Measurements from ENCODE around the gene PLAGL2.
"Not testable (repeated sequence)": the region's sequence is repeated elsewhere in the genome, so short reads cannot be mapped to it uniquely, and the experiment has no call there.

The PLAGL2 gene

DNA sequence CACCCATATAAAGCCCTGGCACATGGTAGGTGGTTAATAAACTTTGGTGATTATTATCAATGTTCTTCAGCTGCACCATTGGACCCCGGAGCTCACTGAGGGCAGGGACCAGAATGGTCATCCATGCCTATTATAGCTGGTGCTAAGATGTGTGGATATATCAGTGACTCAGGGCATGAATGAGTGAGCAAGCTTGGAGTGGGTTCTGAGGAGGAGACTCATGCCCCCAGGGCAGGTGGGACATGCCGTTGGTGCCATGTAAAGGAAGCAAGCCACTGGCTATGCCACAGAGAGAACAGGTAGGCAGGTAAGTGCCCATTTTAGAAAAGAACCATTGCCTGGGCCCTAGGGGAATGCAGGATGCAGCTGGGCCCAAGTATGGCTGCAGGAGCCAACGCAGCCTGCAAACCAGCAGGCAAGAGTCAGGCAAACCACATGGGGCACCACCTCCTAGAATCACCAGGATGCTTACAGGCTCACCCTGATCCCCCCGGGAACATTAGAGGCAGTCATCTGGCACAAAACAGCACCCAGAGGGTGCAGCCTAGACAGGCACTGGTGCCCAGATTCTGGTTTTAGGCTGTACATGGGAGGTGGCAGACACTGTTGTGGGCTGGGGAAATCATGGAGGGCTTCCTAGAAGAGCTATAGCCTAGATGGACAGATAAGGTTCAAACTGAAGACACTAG lies 23.5 kb downstream of the PLAGL2 start:
- no peak for DNase-seq (ENCODE audit: low read depth, low spot score)

DNA sequence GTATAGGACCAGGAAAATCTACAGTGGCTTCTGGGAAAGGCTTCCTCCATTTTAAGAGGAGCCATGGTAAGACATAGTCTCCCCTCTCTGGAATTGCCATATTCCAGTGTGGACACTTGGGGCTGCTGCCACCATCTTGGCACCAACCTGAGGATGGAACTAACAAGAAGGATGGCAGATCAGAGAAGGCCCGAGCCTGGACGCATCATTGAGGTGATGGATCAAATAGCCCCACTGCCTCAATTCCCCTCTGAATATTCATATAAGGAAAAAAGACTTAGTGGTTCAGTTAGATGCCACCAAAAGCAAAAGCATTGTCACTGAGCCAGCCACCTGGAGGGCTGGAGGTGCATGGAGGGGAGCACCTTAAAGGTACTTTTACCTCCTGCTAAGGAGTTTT lies 25.9 kb downstream of the PLAGL2 start:
- DNase-seq (ENCODE audit: low read depth, low spot score), result no peak

DNA sequence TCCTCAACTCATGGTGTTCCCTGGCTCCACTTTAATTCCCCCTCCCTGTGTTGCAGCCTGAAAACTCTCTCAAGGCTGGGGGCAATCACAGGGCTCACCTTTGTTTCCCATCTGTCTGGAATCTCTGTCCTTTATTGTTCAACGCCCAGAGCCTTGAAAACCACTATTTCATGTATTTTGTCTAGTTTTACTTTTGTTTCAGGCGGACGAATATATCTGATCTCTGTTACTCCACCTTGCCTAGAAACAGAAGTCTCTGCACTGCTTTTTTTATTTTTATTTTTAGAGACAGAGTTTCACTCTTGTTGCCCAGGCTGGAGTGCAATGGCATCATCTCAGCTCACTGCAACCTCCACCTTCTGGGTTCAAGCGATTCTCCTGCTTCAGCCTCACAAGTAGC lies 27.6 kb downstream of the PLAGL2 start:
- DNase-seq (ENCODE audit: low read depth, low spot score), result no peak

DNA sequence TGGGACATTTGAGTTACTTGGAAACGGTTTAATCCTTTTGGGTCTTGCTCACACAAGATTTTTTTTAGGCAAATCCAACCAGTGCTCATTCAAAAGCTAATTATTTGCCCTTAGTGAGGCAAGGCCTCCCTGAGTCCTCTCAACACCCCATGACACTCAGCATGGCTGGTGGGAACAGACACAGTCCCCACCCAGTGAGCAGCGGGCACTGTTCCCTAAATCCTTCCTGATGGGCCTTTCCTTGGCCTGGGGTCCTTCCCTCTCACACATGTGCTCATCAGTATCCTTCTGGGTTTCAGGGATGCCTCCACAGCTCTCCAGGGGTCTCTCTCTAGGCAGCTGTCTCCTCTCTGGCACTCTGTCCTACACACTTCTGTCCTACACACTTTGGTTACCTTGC lies 28.0 kb downstream of the PLAGL2 start:
- DNase-seq (ENCODE audit: low read depth, low spot score), result no peak

DNA sequence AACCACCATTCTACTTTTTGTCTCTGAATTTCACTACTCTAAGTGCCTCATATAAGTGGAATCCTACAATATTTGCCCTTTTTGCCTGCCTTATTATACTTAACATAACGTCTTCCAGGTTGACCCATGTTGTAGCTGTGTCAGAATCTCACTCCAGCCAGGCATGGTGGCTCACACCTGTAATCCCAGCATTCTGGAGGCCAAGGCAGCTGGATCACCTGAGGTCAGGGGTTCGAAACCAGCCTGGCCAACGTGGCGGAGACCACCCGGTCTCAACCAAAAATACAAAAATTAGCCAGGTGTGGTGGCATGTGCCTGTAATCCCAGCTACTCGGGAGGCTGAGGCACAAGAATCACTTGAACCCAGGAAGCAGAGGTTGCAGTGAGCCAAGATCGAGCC lies 29.8 kb downstream of the PLAGL2 start:
- not testable (repeated sequence) for DNase-seq (ENCODE audit: low read depth, low spot score)

DNA sequence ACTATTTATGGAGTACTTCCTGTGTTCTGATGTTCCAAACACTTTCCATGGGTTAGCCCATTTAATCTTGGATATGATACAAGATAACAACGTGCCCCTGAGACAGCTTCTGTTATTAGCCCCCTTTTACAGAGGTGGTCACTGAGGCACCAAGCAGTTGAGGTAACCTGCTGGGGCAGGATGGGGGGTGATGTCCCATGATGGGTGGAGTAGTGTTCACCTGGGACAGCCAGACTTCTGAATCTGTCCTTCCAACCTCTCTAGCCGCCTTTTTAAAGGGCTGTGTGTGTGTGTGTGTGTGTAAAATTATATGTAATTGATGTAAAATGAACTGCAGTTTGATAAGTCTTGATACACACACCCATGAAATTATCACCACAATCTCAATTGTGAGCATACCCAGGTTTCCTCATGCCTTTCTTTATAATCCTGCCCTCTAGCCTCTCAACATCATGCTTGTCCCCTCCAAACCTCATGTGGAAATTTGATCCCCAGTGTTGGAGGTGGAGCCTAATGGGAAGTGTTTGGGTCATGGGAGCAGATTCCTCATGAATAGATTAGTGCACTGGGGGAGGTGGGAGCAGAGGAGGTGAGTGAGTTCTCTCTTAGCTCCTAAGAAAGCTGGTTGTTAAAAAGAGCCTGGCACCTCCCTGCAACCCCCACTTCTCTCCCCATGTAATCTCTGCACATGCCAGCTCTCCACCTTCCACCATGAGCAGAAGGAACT lies 39.2 kb downstream of the PLAGL2 start:
- no peak for DNase-seq (ENCODE audit: low read depth, low spot score)

DNA sequence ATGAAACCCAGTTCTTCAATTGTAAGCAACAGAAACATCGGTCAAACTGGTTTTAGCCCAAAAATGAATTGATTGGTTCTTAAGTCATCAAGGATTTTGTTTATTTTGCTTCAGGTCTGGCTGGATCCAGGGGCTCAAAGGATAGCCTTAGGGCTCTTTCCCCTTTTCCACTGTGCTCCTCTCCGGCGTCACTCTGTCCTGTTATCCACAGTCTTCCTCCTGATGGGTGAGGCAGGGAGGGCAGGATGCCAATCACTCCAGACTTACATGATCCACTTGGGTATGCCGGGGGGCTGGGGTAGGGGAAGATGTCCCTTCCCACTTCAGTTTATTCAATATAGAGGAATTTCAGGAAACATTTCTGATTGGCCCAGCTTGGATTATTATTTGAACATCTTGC lies 40.0 kb downstream of the PLAGL2 start:
- no peak for DNase-seq (ENCODE audit: low read depth, low spot score)

DNA sequence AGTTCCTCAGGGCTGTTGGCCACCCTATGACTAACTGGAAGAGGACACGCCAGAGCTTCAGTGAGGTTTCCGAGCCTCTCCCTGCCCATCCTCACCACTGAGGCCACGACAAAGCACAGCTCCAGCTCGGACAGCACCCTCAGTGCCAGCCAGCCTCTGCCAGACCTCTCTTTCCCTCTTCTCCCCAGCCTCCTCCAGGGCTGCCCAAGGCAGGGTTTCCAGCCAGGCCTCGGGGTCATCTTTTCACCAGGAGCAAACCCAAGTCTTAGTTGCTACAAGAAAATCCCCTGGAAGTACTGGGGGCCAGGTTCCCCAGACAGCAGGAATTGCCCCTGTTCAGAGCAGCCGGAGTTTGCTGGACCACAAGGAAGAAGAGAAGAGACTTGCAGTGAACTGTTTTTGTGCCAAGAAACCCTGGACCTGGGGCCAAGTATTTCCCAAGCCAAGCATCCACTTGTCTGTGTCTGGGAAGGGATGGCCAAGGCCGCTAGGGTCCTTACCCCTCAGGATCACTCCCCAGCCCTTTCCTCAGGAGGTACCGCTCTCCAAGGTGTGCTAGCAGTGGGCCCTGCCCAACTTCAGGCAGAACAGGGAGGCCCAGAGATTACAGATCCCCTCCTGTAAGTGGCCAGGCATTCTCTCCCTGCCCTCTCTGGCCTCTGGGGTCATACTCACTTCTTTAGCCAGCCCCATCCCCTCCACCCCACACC lies 41.6 kb downstream of the PLAGL2 start:
- DNase-seq (ENCODE audit: low read depth, low spot score), result no peak

DNA sequence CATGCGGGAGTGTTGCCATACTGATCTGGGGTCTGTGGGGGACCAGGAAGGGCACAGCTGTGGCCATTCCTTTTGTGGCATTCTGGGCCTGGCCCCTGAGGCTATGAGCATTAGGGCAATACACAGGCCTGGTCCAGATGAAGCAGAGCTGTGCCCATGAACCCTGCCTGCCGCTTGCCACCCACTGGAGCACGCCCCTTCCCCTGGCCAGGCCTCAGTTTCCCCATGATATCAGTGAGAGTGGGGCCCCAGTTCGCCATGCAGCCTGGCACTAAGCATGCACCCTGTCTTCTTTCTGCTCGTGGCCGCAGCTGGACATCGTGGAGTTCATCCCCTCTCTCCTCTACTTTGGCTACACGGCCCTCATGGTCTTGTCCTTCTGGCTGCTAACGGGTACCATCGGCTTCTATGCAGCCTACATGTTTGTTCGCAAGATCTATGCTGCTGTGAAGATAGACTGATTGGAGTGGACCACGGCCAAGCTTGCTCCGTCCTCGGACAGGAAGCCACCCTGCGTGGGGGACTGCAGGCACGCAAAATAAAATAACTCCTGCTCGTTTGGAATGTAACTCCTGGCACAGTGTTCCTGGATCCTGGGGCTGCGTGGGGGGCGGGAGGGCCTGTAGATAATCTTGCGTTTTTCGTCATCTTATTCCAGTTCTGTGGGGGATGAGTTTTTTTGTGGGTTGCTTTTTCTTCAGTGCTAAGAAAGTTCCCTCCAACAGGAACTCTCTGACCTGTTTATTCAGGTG lies 42.4 kb downstream of the PLAGL2 start:
- DNase-seq (ENCODE audit: low read depth, low spot score), result no peak

DNA sequence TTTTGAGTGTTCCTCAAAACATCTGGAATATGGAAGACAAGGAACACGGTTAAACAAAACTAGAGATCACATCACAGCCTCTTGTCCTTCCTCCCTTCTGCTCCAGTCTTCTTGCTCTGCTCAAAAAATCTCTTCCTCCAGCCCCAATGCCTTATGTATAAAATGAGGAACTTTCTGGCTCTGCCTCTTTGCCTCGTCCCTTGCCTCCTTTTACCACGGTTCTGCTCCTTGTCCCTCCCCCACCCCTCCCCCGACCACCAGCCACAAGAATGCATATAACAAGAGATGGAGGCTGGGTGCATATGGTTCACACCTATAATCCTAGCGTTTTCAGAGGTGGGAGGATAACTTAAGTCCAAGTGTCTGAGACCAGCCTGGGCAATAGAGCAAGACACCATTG lies 43.6 kb downstream of the PLAGL2 start:
- DNase-seq (ENCODE audit: low read depth, low spot score), result no peak

DNA sequence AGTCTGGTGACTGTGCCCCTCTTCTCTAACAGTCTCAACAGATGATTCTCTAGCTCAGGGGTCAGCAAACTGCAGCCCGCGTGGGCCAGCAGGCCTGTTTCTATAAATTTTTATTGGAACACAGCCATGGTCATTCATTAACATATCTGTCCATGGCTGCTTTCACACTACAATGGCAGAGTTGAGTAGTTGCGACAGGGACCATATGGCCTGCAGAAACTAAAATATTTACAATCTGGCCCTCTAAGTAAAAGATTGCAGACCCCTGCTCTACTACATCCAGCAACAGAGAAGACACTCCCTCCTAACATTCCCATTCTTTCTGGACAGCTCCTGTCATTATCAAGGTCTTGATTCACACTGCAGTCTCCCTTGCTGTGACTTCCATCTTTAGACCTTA lies 45.2 kb downstream of the PLAGL2 start:
- no peak for DNase-seq (ENCODE audit: low read depth, low spot score)

DNA sequence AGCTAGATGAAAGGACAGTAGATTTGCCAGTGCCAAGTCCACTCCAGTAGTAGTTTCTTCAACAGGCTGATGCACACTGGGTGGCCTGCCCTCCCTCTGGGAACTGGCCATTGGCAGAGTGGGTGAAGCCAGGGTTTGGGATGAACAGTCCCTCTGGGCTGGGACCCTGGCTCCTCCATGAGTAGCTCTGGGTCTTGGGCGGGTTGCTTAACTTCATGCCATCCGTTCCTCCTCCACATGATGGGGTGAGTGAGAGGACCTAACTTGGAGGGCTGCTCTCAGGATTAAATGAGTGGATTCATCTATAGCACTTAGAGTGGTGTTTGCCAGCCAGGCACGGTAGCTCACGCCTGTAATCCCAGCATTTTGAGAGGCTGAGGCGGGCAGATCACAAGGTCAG lies 47.2 kb downstream of the PLAGL2 start:
- no peak for DNase-seq (ENCODE audit: low read depth, low spot score)

DNA sequence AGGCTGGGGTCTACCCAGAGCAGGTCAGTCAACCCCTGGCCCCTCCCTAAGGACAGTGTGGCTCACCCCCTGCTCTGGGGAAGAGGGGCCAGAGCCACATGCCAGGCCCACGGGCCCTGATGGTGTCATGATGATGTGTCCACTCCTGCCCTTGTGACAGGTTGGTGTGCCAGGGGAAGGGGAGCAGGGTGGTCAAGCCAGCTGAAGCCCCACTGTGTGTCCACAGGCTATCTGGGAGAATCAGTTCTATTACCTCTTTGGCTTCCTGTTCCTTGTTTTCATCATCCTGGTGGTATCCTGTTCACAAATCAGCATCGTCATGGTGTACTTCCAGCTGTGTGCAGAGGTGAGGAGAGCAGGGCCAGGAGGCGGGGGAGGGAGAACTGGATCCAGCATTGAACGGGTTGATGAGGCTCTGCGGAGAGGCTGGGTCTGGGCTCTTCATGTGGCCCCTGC lies 47.7 kb downstream of the PLAGL2 start:
- no peak for DNase-seq (ENCODE audit: low read depth, low spot score)

DNA sequence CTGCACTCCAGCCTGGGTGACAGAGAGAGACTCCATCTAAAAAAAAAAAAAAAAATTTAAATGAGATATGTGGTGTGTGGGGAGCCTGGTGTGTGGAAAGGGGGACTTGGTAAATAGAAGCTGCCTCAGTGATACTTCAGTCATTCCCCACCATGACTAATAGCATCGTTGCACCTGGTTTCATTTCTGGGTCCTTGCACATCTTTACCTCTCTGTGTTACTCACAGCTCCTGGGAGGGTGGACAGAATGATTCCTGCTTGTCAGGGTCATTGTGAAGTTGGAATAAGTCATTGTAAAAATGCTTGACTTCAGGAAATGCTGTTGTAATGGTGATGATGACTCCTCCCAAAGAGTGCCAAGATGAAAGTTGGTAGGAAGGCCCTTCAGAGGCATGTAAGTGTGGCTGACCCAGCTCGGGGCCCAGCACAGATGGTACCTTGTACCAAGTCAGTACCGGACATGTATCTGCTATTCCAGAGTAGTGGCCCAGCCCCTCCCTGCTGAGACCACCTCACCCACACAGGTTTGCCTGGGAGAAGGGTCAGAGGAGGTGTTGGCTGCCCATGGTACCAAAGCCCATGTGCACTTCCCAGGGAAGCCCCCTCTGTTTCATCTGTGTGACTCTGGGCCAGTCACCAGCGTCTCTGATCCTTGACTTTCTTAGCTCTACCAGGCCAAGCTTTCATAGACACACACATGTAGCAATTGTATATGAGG lies 48.4 kb downstream of the PLAGL2 start:
- DNase-seq (ENCODE audit: low read depth, low spot score), result no peak

DNA sequence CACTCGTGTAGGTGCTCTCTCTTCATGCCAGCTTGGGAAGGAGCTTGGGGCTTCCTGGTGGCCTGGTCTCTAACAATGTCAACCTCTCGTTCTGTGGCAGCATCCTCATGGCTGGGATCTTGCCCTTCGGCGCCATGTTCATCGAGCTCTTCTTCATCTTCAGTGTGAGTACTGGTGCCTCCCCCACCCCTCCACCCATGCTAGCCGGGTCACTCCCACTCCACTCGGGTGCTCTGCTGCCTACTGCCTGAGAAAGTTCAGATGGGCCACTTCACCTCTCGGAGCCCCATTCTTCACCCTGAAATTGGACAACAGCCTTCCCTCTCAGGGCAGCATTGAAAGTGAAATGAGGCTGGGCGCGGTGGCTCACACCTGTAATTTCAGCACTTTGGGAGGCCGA lies 49.2 kb downstream of the PLAGL2 start:
- no peak for DNase-seq (ENCODE audit: low read depth, low spot score)

DNA sequence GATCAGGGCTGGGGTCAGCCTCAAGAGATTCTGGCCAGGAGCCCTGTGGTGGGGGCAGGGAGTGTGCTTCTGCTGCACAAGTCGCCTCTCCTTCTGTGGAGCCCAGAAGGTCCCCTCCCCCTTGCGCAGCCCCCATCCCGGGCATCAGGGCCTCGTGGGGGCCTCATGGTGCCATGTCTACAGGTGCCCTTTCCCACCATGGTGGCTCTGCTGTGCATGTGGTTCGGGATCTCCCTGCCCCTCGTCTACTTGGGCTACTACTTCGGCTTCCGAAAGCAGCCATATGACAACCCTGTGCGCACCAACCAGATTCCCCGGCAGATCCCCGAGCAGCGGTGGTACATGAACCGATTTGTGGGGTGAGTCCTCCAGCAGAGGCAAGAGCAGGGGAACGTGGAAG lies 49.9 kb downstream of the PLAGL2 start:
- no peak for DNase-seq (ENCODE audit: low read depth, low spot score)

DNA sequence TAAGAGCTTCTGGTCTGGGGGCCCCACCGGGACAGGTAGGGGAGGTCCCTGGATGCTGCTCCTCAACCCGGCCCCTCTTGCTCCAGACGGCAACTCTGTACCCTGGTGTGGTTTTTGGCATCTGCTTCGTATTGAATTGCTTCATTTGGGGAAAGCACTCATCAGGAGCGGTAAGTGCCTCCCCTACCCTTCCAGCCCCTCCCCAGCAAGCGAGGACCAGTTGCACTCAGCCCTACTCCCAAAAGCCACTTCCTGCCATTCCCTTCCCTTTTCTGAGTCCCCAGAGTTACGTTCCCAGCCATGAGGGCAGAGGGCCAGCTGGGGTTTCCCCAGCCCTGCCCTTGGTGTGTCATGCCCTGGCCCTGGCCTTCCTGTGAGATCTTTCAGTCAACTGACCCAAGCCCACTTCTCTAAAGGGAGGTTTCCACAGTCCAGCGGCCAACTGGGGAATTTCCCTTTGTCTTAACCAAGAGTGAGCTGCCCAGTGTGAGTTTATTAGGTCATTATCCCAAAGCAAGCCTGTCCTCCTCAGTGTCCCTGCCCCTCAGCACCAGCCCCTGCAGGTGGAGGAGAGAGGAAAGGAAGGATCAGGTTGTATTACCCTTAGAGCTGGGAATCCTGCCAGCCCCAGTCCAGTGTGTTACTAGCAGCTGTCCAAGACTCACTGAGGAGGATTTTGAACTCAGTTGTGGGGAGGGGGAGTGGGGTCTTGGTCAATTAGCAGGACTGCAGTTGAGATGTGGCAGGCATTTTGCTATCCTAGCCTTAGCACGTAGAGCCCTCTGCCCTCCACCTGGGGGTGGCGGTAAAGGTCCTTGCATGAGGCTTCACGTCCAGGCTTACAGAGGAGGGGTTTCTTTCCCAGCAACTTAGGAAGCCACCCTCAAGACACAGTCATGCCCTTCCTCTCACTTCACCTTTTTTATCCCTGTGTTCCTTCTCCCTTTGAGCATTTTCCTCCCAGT lies 52.2 kb downstream of the PLAGL2 start:
- peak; percentile 17 for DNase-seq (ENCODE audit: low read depth, low spot score)

DNA sequence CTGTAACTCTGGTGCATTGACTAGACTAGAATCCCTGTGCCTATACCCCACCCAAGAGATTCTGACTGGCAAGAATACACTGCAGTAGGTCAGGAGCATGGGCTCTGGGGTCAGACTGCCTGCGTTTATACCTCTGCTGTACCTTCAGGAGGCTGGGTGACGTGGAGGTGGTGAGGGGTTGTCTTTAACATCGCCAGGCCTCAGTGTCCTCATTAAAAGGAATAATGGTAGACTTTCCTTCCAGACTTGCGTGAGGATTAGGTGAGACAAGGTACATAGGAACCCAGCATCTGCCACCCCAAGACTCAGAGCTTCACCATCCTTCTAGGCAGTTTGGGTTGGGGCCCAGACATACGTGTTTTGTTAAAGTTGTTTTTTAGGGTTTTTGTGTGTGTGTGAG lies 53.8 kb downstream of the PLAGL2 start:
- no peak for DNase-seq (ENCODE audit: low read depth, low spot score)

DNA sequence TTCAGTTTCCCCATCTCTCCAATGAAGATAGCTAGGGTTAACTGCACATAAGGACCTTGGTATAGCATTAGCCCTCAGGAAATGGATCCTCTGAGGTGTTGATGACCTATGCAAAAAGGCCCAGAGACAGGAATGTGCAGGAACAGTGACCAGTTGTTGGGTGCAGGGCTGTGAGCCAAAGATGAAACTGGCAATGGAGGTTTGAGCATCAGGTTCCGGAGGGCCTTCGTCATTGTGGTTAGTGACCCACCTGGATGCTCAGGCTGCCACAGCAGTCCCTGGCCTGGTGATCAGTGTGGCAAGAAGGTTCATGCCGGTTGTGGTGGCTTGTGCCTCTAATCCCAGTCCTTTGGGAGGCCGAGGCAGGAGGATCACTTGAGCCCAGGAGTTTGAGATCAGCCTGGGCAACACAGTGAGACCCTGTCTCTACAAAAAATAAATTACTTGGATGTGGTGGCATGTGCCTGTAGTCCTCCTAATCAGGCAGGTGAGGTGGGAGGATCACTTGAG lies 54.3 kb downstream of the PLAGL2 start:
- no peak for DNase-seq (ENCODE audit: low read depth, low spot score)

Data from iPS DF 19.7 (cell line).